IgD-negative memory B cell (primary cell): ENCODE measurements around the gene BCL2L2. TPM values are rescaled to one million over a fixed set of nuclear protein-coding genes. Genes with fewer than 3 reads are reported as not detected.

Experiments used
- H3K27ac Mint-ChIP-seq, 3 donors: one replicate each; pipeline ENCODE4 v1.8.0; 2020 to 2022; ENCODE audit warnings: mild to moderate bottlenecking in 3 of 3, mixed read lengths in 3 of 3, moderate library complexity in 1 of 3
- H3K27me3 Mint-ChIP-seq: one replicate; pipeline ENCODE4 v1.8.0; 2021; ENCODE audit warnings: mixed read lengths
- H3K36me3 Mint-ChIP-seq: one replicate; pipeline ENCODE4 v1.8.0; 2020; ENCODE audit warnings: mild to moderate bottlenecking, mixed read lengths
- H3K4me1 Mint-ChIP-seq, 3 donors: one replicate each; pipeline ENCODE4 v1.8.0; 2020 to 2022; ENCODE audit warnings: mixed read lengths in 3 of 3, mild to moderate bottlenecking in 1 of 3
- H3K4me3 Mint-ChIP-seq, 4 donors: one replicate each; pipeline ENCODE4 v1.8.0; 2020 to 2022; ENCODE audit warnings: mild to moderate bottlenecking in 4 of 4, mixed read lengths in 4 of 4, moderate library complexity in 3 of 4
- H3K9me3 Mint-ChIP-seq, 3 donors: one replicate each; pipeline ENCODE4 v1.8.0; 2020 to 2021; ENCODE audit warnings: mixed read lengths in 3 of 3, mild to moderate bottlenecking in 1 of 3
- polyA plus RNA-seq: library from polyadenylated mRNA; unstranded; fragments of 300-500 nt; fragmentation: Illumina TruSeq; gene quantifications from one replicate; pipeline ENCODE4 v1.2.3, GENCODE V29; 2021

BCL2L2 gene
- polyA plus RNA-seq, 1 donor from 2014 or later: 0.65 TPM

DNA sequence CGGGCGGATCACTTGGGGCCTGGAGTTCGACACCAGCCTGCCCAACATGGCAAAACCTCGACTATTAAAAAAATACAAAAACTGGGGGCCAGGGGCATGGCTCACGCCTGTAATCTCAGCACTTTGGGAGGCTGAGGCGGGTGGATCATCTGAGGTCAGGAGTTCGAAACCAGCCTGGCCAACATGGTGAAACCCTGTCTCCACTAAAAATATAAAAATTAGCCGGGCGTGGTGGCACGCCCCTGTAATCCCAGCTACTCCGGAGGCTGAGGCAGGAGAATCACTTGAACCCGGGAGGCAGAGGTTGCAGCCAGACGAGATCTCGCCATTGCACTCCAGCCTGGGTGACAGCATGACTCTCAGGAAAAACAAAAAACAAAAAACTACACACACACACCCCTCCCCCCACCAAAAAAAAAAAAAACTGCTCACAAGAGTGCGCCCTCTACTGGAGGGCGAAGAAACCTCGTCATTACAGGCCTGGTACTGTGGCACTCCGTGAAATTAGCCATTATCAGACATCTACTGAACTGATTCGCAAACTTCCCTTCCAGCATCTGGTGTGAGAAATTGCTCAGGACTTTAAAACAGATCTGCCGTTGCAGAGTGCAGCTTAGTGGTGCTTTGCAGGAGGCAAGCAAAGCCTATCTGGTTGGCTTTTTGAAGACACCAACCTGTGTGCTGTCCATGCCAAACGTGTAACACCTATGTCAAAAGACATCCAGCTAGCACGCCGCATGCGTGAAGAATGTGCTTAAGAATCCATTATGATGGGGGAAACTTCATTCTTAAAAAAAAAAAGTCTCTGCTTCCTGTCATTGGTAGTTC lies 11.7 kb upstream of the BCL2L2 start:
- H3K27ac Mint-ChIP-seq: peak overlapping the region; percentile 58 to 97 (median 91)
- no peaks in the 10 kb centered on the region for H3K27me3 Mint-ChIP-seq
- H3K4me1 Mint-ChIP-seq: peaks cover 8 to 19% (median 13%) of the 10 kb centered on the region in 3 donors
- H3K4me3 Mint-ChIP-seq: peak overlapping the region in 3 of 4 donors; percentile 26 to 78 (median 63)
- H3K9me3 Mint-ChIP-seq: no peaks in the 10 kb centered on the region
- H3K36me3 Mint-ChIP-seq: no peaks in the 10 kb centered on the region

GRCh38 chr14:23296012-23296777 lies 10.4 kb upstream of the BCL2L2 start:
- Mint-ChIP-seq H3K27ac (peak overlapping the region in 1 of 3 donors; percentile 97), H3K9me3 (no peaks in the 10 kb centered on the region), H3K27me3 (no peaks in the 10 kb centered on the region), H3K4me1 (peaks cover 8 to 24% (median 17%) of the 10 kb centered on the region in 3 donors), H3K36me3 (no peaks in the 10 kb centered on the region), H3K4me3 (peak overlapping the region in 2 of 4 donors; percentile 34 to 78)

GRCh38 chr14:23297096-23297495 lies 9.5 kb upstream of the BCL2L2 start:
- peak overlapping the region in 1 of 4 donors; percentile 53 for H3K4me3 Mint-ChIP-seq
- peaks cover 8 to 24% (median 17%) of the 10 kb centered on the region in 3 donors for H3K4me1 Mint-ChIP-seq
- no peaks in the 10 kb centered on the region for H3K27me3 Mint-ChIP-seq
- H3K9me3 Mint-ChIP-seq: no peaks in the 10 kb centered on the region
- H3K27ac Mint-ChIP-seq: peak overlapping the region in 1 of 3 donors; percentile 97
- H3K36me3 Mint-ChIP-seq: no peaks in the 10 kb centered on the region

DNA sequence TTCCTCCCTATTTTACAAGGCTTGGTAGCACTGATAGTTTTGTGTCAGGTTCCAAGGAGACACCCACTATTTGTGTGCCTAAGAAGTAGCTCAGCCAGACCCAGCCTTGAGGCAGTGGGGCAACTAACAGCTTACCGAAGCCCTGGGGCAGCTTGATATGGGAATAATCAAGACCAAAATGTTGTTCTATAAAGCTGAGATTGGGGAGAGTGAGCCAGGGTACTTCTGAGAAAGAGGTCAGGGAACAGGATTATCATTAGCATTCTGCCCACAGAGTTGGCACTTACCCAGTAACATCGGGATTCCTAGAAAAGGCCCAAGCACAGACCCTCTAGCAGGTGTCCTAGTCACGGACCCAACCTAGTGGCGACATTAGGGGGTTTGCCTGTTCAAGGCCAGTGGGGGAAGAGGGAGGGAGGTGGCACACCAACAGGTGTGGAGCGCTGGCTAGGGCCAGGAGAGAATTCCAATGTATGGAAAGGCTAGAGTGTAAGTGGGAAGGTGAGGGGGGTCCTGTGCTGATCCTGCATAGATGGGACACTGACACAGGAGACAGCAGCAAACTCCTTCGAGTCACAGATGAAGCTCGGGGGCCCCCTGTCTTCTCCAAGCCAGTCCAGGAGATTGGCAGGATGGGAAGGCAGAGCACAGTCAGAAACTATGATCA lies 8.9 kb upstream of the BCL2L2 start:
- H3K27me3 Mint-ChIP-seq: no peaks in the 10 kb centered on the region
- H3K9me3 Mint-ChIP-seq: no peaks in the 10 kb centered on the region
- H3K4me3 Mint-ChIP-seq: peak overlapping the region in 1 of 4 donors; percentile 53
- H3K27ac Mint-ChIP-seq: peak overlapping the region in 1 of 3 donors; percentile 97
- peaks cover 8 to 24% (median 17%) of the 10 kb centered on the region in 3 donors for H3K4me1 Mint-ChIP-seq
- no peaks in the 10 kb centered on the region for H3K36me3 Mint-ChIP-seq

DNA sequence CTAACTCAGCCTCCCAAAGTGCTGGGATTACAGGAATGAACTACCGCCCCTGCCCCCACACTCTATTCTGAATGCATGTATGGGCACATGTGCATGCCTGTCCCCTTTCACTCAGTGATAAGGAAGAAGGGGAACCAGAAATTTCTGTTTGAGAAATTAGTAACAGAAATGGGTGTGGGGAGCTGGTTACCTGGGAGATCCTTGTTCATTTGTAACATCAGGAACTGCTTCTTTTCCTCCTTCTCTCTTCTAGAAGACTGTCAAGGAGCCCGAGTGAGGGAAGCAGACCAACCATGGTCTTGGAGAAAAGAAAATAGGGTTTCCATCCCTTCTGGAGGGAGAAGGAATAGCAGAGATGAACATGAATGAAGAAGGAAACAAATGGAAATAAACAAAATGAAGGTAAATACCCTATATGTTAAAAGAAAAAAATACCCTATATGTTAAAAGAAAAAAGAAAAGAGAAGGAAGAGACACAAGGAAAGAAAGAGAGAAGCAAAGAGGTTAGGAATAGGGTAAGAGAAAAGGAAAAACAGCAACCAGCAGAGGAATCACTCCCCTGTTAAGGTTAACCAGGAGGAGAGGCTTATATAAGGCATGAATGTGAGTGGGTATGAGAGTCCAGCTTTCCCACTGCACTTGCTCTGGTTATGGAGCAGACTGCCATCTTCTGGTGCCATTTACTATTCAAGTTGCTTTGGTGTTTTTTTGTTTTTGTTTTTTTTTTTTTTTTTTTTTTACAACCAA lies 7.2 kb upstream of the BCL2L2 start:
- Mint-ChIP-seq H3K36me3 (no peaks in the 10 kb centered on the region), H3K27ac (peak overlapping the region; percentile 95 to 98 (median 97)), H3K27me3 (no peaks in the 10 kb centered on the region), H3K4me1 (peaks cover 13 to 18% (median 18%) of the 10 kb centered on the region in 3 donors), H3K9me3 (no peaks in the 10 kb centered on the region), H3K4me3 (peak overlapping the region; percentile 44 to 99 (median 94))

DNA sequence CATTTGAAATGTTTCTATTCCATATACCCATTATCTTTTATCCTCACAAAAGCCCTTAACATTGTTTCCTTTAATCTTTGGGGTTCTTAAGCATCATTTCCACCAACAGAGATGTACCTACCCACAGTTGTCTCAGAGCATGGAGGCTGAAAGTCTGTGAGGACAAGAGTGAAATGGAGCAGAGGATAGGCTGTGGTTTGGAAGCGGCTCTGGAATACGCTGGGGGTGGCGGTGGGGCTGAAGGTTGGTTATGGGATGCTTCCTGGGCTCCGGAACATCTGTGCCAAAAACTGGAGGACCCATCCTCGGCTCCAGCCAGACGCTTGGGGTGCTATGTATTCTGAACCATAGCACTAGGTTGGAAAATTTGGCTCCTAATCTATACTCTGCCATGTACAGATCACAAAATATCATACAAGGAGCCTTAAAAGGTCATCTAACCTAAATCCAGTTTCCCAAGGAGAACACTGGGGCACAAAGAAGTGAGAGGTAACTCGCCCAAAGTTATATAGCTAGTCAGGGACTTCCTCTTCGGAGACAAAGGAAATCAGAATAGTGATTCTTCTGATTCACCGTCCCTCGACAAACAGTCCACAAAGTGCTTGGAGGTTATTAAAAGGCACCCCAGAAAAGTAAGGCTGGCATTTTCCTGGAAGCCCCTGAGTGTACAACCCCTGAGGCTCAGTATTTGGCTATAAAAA lies 6.5 kb upstream of the BCL2L2 start:
- Mint-ChIP-seq H3K27ac (peak overlapping the region; percentile 95 to 98 (median 97)), H3K27me3 (no peaks in the 10 kb centered on the region), H3K36me3 (no peaks in the 10 kb centered on the region), H3K9me3 (no peaks in the 10 kb centered on the region), H3K4me3 (peak overlapping the region; percentile 92 to 99 (median 98)), H3K4me1 (peaks cover 10 to 14% (median 13%) of the 10 kb centered on the region in 3 donors)

- peak overlapping the region; percentile 92 to 99 (median 98) for H3K4me3 Mint-ChIP-seq
- H3K4me1 Mint-ChIP-seq: peaks cover 9 to 12% (median 12%) of the 10 kb centered on the region in 3 donors
- no peaks in the 10 kb centered on the region for H3K9me3 Mint-ChIP-seq
- no peaks in the 10 kb centered on the region for H3K36me3 Mint-ChIP-seq
- H3K27ac Mint-ChIP-seq: peak overlapping the region; percentile 95 to 98 (median 97)
- no peaks in the 10 kb centered on the region for H3K27me3 Mint-ChIP-seq
These were observed 5.9 kb upstream of the BCL2L2 start for GRCh38 chr14:23300687-23301223.

DNA sequence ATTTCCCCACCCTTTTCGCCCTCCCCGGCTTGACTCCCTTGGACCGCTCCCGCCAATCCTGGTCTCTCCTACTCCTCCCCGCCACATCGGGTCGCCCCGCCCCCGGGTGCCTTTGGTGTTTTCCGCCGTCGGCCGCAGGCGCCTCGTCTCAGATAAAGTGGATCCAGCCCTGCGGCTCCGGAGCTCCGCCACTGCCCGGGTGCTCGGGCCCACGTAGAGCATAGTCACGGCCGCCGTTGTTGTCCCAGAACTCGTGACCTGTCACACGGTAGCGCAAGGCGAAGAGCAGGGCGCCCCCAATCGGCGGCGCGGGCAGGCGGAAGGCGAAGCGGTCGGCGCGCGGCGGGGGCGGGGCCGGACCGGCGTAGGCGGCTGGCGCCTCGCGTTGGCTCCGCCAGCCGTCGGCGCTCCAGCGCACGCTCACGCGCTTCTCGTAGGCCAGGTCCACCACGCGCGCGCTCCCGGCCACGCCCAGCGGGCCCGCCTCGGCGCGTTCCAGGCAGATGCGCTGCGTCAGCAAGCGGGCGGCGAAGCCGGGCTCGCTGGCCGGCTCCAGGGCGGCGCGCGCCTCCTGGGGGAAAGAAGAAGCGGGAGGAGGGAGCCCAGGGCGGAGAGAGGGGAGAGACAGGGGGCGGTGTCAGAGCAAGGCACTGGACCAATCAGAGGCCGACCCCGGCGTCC lies 5.2 kb upstream of the BCL2L2 start:
- no peaks in the 10 kb centered on the region for H3K36me3 Mint-ChIP-seq
- H3K27ac Mint-ChIP-seq: peak overlapping the region; percentile 95 to 98 (median 97)
- peaks cover 12 to 18% (median 17%) of the 10 kb centered on the region in 3 donors for H3K4me1 Mint-ChIP-seq
- H3K4me3 Mint-ChIP-seq: peak overlapping the region; percentile 92 to 99 (median 98)
- H3K27me3 Mint-ChIP-seq: no peaks in the 10 kb centered on the region
- no peaks in the 10 kb centered on the region for H3K9me3 Mint-ChIP-seq

DNA sequence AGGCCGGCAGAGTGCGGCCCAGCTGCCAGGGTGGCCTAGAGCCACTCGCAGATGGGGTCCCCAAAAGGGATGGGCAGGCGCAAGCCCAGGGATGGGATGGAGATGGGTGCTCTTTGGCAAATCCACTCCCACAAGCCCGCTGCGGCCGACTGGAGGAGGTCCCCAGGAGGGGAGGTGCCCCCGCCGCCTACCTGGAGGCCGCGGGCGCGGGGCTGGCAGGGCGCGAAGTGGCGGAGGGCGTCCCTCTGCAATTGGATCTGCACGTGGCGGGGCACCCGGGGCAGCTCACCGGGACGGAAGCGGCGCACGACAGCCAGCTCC lies 4.7 kb upstream of the BCL2L2 start:
- Mint-ChIP-seq H3K9me3 (no peaks in the 10 kb centered on the region), H3K4me3 (peak overlapping the region; percentile 92 to 99 (median 98)), H3K27me3 (no peaks in the 10 kb centered on the region), H3K4me1 (peaks cover 12 to 18% (median 17%) of the 10 kb centered on the region in 3 donors), H3K36me3 (no peaks in the 10 kb centered on the region), H3K27ac (peak overlapping the region; percentile 93 to 97 (median 95))

DNA sequence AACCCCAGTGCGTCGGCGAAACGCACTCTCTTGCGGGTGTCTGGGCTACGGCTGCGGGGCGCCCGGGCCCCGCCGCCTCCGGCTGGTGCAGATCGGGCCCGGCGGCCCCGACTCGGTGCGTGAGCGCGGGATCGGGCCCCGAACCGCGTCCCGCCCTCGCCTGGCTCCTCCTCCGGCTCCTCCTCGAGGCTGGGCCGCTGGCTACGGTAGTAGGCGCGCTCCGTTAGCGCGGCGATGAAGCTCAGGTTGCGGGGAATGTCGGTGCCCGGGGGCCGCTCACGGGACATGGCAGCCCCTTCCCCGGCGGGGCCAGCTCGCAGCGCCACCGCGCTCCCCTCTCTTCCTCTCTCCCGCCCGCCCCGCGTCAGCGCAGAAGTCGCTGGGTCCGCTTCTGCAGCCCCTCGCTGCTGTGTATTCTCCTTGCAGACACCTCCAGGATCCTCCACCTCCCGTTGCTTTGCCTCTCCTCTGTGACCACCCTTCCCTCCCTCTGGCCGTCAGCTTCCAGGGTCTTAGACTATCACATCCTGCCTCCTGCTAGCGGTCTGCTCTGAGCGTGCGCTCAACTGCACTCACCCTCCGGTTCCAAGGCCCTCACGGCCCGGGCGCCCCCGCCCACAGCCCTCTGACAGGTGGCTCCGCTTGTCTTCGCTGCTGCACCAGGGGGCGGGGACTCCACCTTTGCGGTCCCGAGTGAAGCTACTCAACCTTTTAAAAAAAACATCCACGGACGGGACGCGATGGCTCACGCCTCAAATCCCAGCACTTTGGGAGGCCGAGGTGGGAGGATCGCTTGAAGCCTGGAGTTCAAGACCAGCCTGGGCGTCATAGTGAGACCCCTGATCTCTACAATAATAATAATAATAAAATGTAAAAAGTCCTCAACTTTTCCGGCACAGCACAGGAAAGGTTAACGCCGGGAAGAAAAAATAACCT lies 4.1 kb upstream of the BCL2L2 start, which contains the start of gene PPP1R3E:
Gene PPP1R3E (minus strand): TSS at position 570 of the 936 bp plus-strand sequence. CDS start 283 bp downstream, at position 287.
- Mint-ChIP-seq H3K9me3 (no peaks in the 10 kb centered on the region), H3K4me1 (peaks cover 16 to 24% (median 23%) of the 10 kb centered on the region in 3 donors), H3K4me3 (peak within 1 kb of the TSS; percentile 92 to 99 (median 99)), H3K36me3 (no peaks in the 10 kb centered on the region), H3K27me3 (no peaks in the 10 kb centered on the region), H3K27ac (peak within 1 kb of the TSS; percentile 97 to 99 (median 98))

GRCh38 chr14:23307146-23307530 lies 505 bp downstream of the BCL2L2 start:
- Mint-ChIP-seq H3K9me3 (no peaks in the 10 kb centered on the region), H3K27ac (peak overlapping the region; percentile 71 to 93 (median 87)), H3K27me3 (no peaks in the 10 kb centered on the region), H3K4me1 (peaks cover 16 to 25% (median 23%) of the 10 kb centered on the region in 3 donors), H3K4me3 (peak overlapping the region; percentile 78 to 94 (median 91)), H3K36me3 (peaks cover 2% of the 10 kb centered on the region)
